GM23338 (cell line): ENCODE results near the gene ZKSCAN4. TPM values are rescaled to one million over a fixed set of nuclear protein-coding genes. Genes with fewer than 3 reads are reported as not detected.

ENCODE experiments used
- CTCF ChIP-seq, 2 experiments: fragments of 200-600 bp in 1 of 2; sonication (generic) in 1 of 2; conservative IDR thresholded peaks; 2 replicates each; pipeline versions ENCODE4 v1.5.1 to v1.6.1; 2016 to 2017; ENCODE audit warnings: antibody characterized with exemption in 2 of 2, low read depth in 2 of 2, mild to moderate bottlenecking in 2 of 2, moderate library complexity in 1 of 2
- JUNB ChIP-seq: IDR thresholded peaks from one replicate; pipeline ENCODE4 v1.6.1; 2016; ENCODE audit warnings: antibody characterized with exemption; ENCODE audit not compliant: unreplicated experiment
- NANOG ChIP-seq: IDR thresholded peaks from 2 replicates; pipeline ENCODE4 v1.6.1; 2016; ENCODE audit warnings: antibody characterized with exemption, borderline replicate concordance
- polyA plus RNA-seq: library from polyadenylated mRNA; unstranded; fragments of >200 nt; fragmentation: Nextera tagmentation; extraction: Ambion mirVana; gene quantifications from 2 replicates; pipeline ENCODE4 v1.2.1, GENCODE V29; 2016
- total RNA-seq: library from RNA; depleted of rRNA; stranded (reverse); fragments of >200 nt; shearing (Covaris generic); gene quantifications from 2 replicates; pipeline ENCODE4 v1.2.3, GENCODE V29; 2014; rRNA removed
- TF ChIP-seq, protein P1 (sequence below): IDR thresholded peaks from one replicate; pipeline ENCODE4 v1.6.1; 2018; ENCODE audit warnings: antibody characterized with exemption; ENCODE audit not compliant: unreplicated experiment
- TF ChIP-seq, protein P2 (sequence below): IDR thresholded peaks from 2 replicates; pipeline ENCODE4 v1.6.1; 2016; ENCODE audit warnings: antibody characterized with exemption

Gene ZKSCAN4
- total and polyA plus RNA-seq, 2 experiments from 2014 or later = 2.8 to 5.9 TPM

GRCh38 chr6:28200020-28200419 lies 52.0 kb downstream of the ZKSCAN4 start (continued):
- TF ChIP-seq, protein P1, sequence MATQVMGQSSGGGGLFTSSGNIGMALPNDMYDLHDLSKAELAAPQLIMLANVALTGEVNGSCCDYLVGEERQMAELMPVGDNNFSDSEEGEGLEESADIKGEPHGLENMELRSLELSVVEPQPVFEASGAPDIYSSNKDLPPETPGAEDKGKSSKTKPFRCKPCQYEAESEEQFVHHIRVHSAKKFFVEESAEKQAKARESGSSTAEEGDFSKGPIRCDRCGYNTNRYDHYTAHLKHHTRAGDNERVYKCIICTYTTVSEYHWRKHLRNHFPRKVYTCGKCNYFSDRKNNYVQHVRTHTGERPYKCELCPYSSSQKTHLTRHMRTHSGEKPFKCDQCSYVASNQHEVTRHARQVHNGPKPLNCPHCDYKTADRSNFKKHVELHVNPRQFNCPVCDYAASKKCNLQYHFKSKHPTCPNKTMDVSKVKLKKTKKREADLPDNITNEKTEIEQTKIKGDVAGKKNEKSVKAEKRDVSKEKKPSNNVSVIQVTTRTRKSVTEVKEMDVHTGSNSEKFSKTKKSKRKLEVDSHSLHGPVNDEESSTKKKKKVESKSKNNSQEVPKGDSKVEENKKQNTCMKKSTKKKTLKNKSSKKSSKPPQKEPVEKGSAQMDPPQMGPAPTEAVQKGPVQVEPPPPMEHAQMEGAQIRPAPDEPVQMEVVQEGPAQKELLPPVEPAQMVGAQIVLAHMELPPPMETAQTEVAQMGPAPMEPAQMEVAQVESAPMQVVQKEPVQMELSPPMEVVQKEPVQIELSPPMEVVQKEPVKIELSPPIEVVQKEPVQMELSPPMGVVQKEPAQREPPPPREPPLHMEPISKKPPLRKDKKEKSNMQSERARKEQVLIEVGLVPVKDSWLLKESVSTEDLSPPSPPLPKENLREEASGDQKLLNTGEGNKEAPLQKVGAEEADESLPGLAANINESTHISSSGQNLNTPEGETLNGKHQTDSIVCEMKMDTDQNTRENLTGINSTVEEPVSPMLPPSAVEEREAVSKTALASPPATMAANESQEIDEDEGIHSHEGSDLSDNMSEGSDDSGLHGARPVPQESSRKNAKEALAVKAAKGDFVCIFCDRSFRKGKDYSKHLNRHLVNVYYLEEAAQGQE = no peak
- TF ChIP-seq JUNB = no peak
- TF ChIP-seq NANOG = no peak
- TF ChIP-seq, protein P2, sequence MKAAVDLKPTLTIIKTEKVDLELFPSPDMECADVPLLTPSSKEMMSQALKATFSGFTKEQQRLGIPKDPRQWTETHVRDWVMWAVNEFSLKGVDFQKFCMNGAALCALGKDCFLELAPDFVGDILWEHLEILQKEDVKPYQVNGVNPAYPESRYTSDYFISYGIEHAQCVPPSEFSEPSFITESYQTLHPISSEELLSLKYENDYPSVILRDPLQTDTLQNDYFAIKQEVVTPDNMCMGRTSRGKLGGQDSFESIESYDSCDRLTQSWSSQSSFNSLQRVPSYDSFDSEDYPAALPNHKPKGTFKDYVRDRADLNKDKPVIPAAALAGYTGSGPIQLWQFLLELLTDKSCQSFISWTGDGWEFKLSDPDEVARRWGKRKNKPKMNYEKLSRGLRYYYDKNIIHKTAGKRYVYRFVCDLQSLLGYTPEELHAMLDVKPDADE = no peak
- TF ChIP-seq CTCF (conservative IDR thresholded peaks at IDR 0.05; ENCODE audit: low read depth in 2 of 2) = no peak

Other genes starting within 250 kb of the ZKSCAN4 start
- 5.5 and 7.6 TPM in 2 replicates for gene ZNF165, start 171.7 kb downstream of the ZKSCAN4 start, total RNA-seq
- gene ZNF165, start 171.7 kb downstream of the ZKSCAN4 start, polyA plus RNA-seq = 7.7 and 8.9 TPM in 2 replicates
- 4.7 and 10.3 TPM in 2 replicates for gene ZSCAN16, start 127.7 kb downstream of the ZKSCAN4 start, total RNA-seq
- 9.2 and 12.9 TPM in 2 replicates for gene ZSCAN16, start 127.7 kb downstream of the ZKSCAN4 start, polyA plus RNA-seq
- 21.3 and 22.6 TPM in 2 replicates for gene ZKSCAN8, start 110.4 kb downstream of the ZKSCAN4 start, total RNA-seq
- gene ZKSCAN8, start 110.4 kb downstream of the ZKSCAN4 start, polyA plus RNA-seq = 4.0 and 4.2 TPM in 2 replicates
- gene ZSCAN9, start 27.0 kb downstream of the ZKSCAN4 start, total RNA-seq = 10.9 and 11.9 TPM in 2 replicates
- gene ZSCAN9, start 27.0 kb downstream of the ZKSCAN4 start, polyA plus RNA-seq = 10.0 and 10.9 TPM in 2 replicates
- 0.16 and 1.6 TPM in 2 replicates for gene NKAPL, start 7.0 kb upstream of the ZKSCAN4 start, total RNA-seq
- gene NKAPL, start 7.0 kb upstream of the ZKSCAN4 start, polyA plus RNA-seq = 2.9 and 3.2 TPM in 2 replicates
- 10.2 and 13.0 TPM in 2 replicates for gene ZSCAN26, start 14.9 kb upstream of the ZKSCAN4 start, total RNA-seq
- gene ZSCAN26, start 14.9 kb upstream of the ZKSCAN4 start, polyA plus RNA-seq = 3.5 and 6.5 TPM in 2 replicates
- 8.4 and 10.5 TPM in 2 replicates for gene PGBD1, start 29.3 kb upstream of the ZKSCAN4 start, total RNA-seq
- gene PGBD1, start 29.3 kb upstream of the ZKSCAN4 start, polyA plus RNA-seq = 6.0 and 7.5 TPM in 2 replicates
- gene ZSCAN31, start 83.9 kb upstream of the ZKSCAN4 start, total RNA-seq = 4.7 and 12.1 TPM in 2 replicates
- gene ZSCAN31, start 83.9 kb upstream of the ZKSCAN4 start, polyA plus RNA-seq = 2.8 and 3.1 TPM in 2 replicates
- 4.3 and 7.6 TPM in 2 replicates for gene ZKSCAN3, start 97.7 kb upstream of the ZKSCAN4 start, total RNA-seq
- gene ZKSCAN3, start 97.7 kb upstream of the ZKSCAN4 start, polyA plus RNA-seq = 2.8 and 3.0 TPM in 2 replicates
- gene ZSCAN12, start 147.5 kb upstream of the ZKSCAN4 start, total RNA-seq = 5.7 and 7.3 TPM in 2 replicates
- gene ZSCAN12, start 147.5 kb upstream of the ZKSCAN4 start, polyA plus RNA-seq = 1.9 and 2.0 TPM in 2 replicates
- gene ZSCAN23, start 191.2 kb upstream of the ZKSCAN4 start, total RNA-seq = 3.1 and 7.8 TPM in 2 replicates
- 0.30 and 1.9 TPM in 2 replicates for gene ZSCAN23, start 191.2 kb upstream of the ZKSCAN4 start, polyA plus RNA-seq